Measurements from ENCODE around the gene HHIP.

HHIP gene

GRCh38 chr4:144709159-144709558 is 63.2 kb downstream of the HHIP start:
- no peak for DNase-seq (ENCODE audit: low read depth in 2 of 2)

GRCh38 chr4:144709793-144710525 is 64.0 kb downstream of the HHIP start:
- DNase-seq (ENCODE audit: low read depth in 2 of 2): no peak

GRCh38 chr4:144710526-144710912 is 64.6 kb downstream of the HHIP start:
- no peak for DNase-seq (ENCODE audit: low read depth in 2 of 2)

GRCh38 chr4:144711700-144712456 is 65.9 kb downstream of the HHIP start:
- DNase-seq (ENCODE audit: low read depth in 2 of 2): no peak

GRCh38 chr4:144712775-144713174 is 66.8 kb downstream of the HHIP start:
- no peak for DNase-seq (ENCODE audit: low read depth in 2 of 2)

GRCh38 chr4:144714166-144714565 is 68.2 kb downstream of the HHIP start:
- DNase-seq (ENCODE audit: low read depth in 2 of 2): no peak

- DNase-seq (ENCODE audit: low read depth in 2 of 2): no peak
These were observed 69.3 kb downstream of the HHIP start for GRCh38 chr4:144715230-144715629.

GRCh38 chr4:144716778-144717177 is 70.8 kb downstream of the HHIP start:
- no peak for DNase-seq (ENCODE audit: low read depth in 2 of 2)

GRCh38 chr4:144718958-144719512 is 73.1 kb downstream of the HHIP start:
- no peak for DNase-seq (ENCODE audit: low read depth in 2 of 2)

GRCh38 chr4:144720491-144720890 is 74.5 kb downstream of the HHIP start:
- DNase-seq (ENCODE audit: low read depth in 2 of 2): no peak

- no peak for DNase-seq (ENCODE audit: low read depth in 2 of 2)
These were observed 76.0 kb downstream of the HHIP start for GRCh38 chr4:144721994-144722393.

- no peak for DNase-seq (ENCODE audit: low read depth in 2 of 2)
These were observed 77.5 kb downstream of the HHIP start for GRCh38 chr4:144723471-144723870.

GRCh38 chr4:144729175-144729574 is 83.2 kb downstream of the HHIP start:
- DNase-seq (ENCODE audit: low read depth in 2 of 2): no peak

GRCh38 chr4:144732584-144733428 is 86.8 kb downstream of the HHIP start:
- DNase-seq (ENCODE audit: low read depth in 2 of 2): no peak

GRCh38 chr4:144733566-144733965 is 87.6 kb downstream of the HHIP start:
- DNase-seq (ENCODE audit: low read depth in 2 of 2): no peak

GRCh38 chr4:144734522-144734921 is 88.6 kb downstream of the HHIP start:
- no peak for DNase-seq (ENCODE audit: low read depth in 2 of 2)

- DNase-seq (ENCODE audit: low read depth in 2 of 2): no peak
These were observed 92.7 kb downstream of the HHIP start for GRCh38 chr4:144738649-144739048.

GRCh38 chr4:144739511-144740033 is 93.6 kb downstream of the HHIP start:
- no peak for DNase-seq (ENCODE audit: low read depth in 2 of 2)

GRCh38 chr4:144740316-144740715 is 94.4 kb downstream of the HHIP start:
- DNase-seq (ENCODE audit: low read depth in 2 of 2): no peak

GRCh38 chr4:144748814-144749555 is 103.0 kb downstream of the HHIP start:
- no peak for DNase-seq (ENCODE audit: low read depth in 2 of 2)

- DNase-seq (ENCODE audit: low read depth in 2 of 2): no peak
These were observed 104.4 kb downstream of the HHIP start for GRCh38 chr4:144750348-144750747.

All from activated CD8-positive, alpha-beta memory T cell treated with anti-CD3 and anti-CD28 coated beads for 4 hours (primary cell).